ENCODE data around the gene SLC30A2.

DNA sequence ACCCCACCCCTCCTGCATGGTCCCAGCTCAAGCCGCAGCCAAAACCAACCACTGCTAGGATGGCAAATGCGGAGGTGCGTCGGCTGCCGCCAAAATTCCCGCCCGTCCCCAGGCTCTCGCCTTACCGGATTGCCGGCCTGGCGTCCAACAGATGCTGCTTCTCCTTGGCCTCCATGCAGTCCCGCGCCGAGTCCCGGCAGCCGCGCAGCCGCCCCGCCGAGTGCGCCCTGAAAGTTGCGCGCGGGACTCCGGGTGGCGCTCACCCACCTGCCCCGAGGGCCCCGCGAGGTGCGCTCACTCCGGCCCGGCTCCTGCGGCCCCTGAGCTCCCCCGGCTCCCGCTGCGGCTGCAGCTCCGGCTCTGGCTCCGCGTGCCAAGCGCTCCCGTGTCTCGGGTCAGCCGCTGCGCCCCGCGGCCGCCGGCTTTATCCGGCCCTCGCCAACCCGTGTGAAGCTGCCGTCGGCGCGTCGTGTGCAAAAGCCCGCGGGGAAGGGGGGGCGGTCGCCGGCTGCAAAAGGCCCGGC, at the start of gene SLC30A2:
- TF ChIP-seq NFE2L1 (tag; IDR thresholded peaks at IDR 0.05; ENCODE audit: borderline replicate concordance, low read depth): no peak
- TF ChIP-seq FOXK1 (CRISPR knock-in tag; IDR thresholded peaks at IDR 0.05; ENCODE audit: borderline replicate concordance): no peak
- TF ChIP-seq NEUROD1 (IDR thresholded peaks at IDR 0.05; ENCODE audit: borderline replicate concordance, low read depth, low read length, partially characterized antibody): no peak
- TF ChIP-seq TAF1 (IDR thresholded peaks at IDR 0.05; ENCODE audit: control insufficient read depth, extremely low read depth, insufficient read depth, low read length, severe bottlenecking): no peak
- no peak for TF ChIP-seq TEAD4 (IDR thresholded peaks at IDR 0.05; ENCODE audit: low read length)
- no peak for TF ChIP-seq TEAD4 (CRISPR knock-in tag; IDR thresholded peaks at IDR 0.05; ENCODE audit: borderline replicate concordance)
- TF ChIP-seq, protein P1, sequence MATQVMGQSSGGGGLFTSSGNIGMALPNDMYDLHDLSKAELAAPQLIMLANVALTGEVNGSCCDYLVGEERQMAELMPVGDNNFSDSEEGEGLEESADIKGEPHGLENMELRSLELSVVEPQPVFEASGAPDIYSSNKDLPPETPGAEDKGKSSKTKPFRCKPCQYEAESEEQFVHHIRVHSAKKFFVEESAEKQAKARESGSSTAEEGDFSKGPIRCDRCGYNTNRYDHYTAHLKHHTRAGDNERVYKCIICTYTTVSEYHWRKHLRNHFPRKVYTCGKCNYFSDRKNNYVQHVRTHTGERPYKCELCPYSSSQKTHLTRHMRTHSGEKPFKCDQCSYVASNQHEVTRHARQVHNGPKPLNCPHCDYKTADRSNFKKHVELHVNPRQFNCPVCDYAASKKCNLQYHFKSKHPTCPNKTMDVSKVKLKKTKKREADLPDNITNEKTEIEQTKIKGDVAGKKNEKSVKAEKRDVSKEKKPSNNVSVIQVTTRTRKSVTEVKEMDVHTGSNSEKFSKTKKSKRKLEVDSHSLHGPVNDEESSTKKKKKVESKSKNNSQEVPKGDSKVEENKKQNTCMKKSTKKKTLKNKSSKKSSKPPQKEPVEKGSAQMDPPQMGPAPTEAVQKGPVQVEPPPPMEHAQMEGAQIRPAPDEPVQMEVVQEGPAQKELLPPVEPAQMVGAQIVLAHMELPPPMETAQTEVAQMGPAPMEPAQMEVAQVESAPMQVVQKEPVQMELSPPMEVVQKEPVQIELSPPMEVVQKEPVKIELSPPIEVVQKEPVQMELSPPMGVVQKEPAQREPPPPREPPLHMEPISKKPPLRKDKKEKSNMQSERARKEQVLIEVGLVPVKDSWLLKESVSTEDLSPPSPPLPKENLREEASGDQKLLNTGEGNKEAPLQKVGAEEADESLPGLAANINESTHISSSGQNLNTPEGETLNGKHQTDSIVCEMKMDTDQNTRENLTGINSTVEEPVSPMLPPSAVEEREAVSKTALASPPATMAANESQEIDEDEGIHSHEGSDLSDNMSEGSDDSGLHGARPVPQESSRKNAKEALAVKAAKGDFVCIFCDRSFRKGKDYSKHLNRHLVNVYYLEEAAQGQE (IDR thresholded peaks at IDR 0.05; ENCODE audit: borderline replicate concordance): no peak
- TF ChIP-seq, protein P1 (CRISPR knock-in tag; IDR thresholded peaks at IDR 0.05; ENCODE audit: low read depth): no peak
- no peak for TF ChIP-seq ZNF785 (CRISPR knock-in tag; IDR thresholded peaks at IDR 0.05)
- no peak for TF ChIP-seq ZFP36 (IDR thresholded peaks at IDR 0.05; ENCODE audit: low read depth, low read length, partially characterized antibody)
